ENCODE measurements around the gene BLTP3A.

BLTP3A gene

GRCh38 chr6:34768148-34768547 is 23.7 kb upstream of the BLTP3A start:
- Histone ChIP-seq H3F3A (ENCODE audit: insufficient read depth, low read length) (no peaks in the 10 kb centered on the region), H3K4me1 (ENCODE audit: low read length) (no peaks in the 10 kb centered on the region), H3K4me2 (ENCODE audit: low read depth, low read length) (no peak overlapping the region), H2AFZ (ENCODE audit: low read length) (no peak overlapping the region), H3K9ac (ENCODE audit: low read length) (no peak overlapping the region), H3K27me3 (replicated peaks; ENCODE audit: insufficient read depth, low read length) (no peaks in the 10 kb centered on the region), H3K27ac (ENCODE audit: low read length) (no peak overlapping the region), H3K9me2 (replicated peaks; ENCODE audit: insufficient read depth, low read length) (no peaks in the 10 kb centered on the region), H3K36me3 (replicated peaks; ENCODE audit: insufficient read depth, low read length) (peaks cover 7% of the 10 kb centered on the region; the same call in 1 of the 2 replicates), H3K4me3 (ENCODE audit: low read length) (no peak overlapping the region), H3K9me3 (replicated peaks; ENCODE audit: insufficient read depth, low read length) (no peaks in the 10 kb centered on the region), H4K20me1 (ENCODE audit: insufficient read depth, low read length) (no peaks in the 10 kb centered on the region), H3K79me2 (ENCODE audit: low read length) (peaks cover 27% of the 10 kb centered on the region)
- TF ChIP-seq CTCF (IDR thresholded peaks at IDR 0.05; ENCODE audit: low read length): no peak
- no peak for TF ChIP-seq EZH2 (optimal IDR thresholded peaks at IDR 0.05; ENCODE audit: low read depth, low read length)
- no peak for TF ChIP-seq EZH2phosphoT487 (IDR thresholded peaks at IDR 0.05; ENCODE audit: low read length)
- DNase-seq: no peak

GRCh38 chr6:34771727-34772126 is 20.2 kb upstream of the BLTP3A start:
- no peaks in the 10 kb centered on the region for H3K27me3 ChIP-seq (replicated peaks; ENCODE audit: insufficient read depth, low read length)
- no peaks in the 10 kb centered on the region for H3F3A ChIP-seq (ENCODE audit: insufficient read depth, low read length)
- H4K20me1 ChIP-seq (ENCODE audit: insufficient read depth, low read length): no peaks in the 10 kb centered on the region
- H3K27ac ChIP-seq (ENCODE audit: low read length): no peak overlapping the region
- H2AFZ ChIP-seq (ENCODE audit: low read length): no peak overlapping the region
- no peaks in the 10 kb centered on the region for H3K9me2 ChIP-seq (replicated peaks; ENCODE audit: insufficient read depth, low read length)
- H3K9me3 ChIP-seq (replicated peaks; ENCODE audit: insufficient read depth, low read length): no peaks in the 10 kb centered on the region
- no peak overlapping the region for H3K4me2 ChIP-seq (ENCODE audit: low read depth, low read length)
- no peak for DNase-seq
- no peak overlapping the region for H3K9ac ChIP-seq (ENCODE audit: low read length)
- H3K4me1 ChIP-seq (ENCODE audit: low read length): no peaks in the 10 kb centered on the region
- H3K36me3 ChIP-seq (replicated peaks; ENCODE audit: insufficient read depth, low read length): peaks cover 7% of the 10 kb centered on the region; the same call in 1 of the 2 replicates
- no peak overlapping the region for H3K4me3 ChIP-seq (ENCODE audit: low read length)
- H3K79me2 ChIP-seq (ENCODE audit: low read length): peaks cover 18% of the 10 kb centered on the region; the same call in 1 of the 2 replicates
- no peak for TF ChIP-seq EZH2 (optimal IDR thresholded peaks at IDR 0.05; ENCODE audit: low read depth, low read length)
- TF ChIP-seq CTCF (IDR thresholded peaks at IDR 0.05; ENCODE audit: low read length): no peak
- no peak for TF ChIP-seq EZH2phosphoT487 (IDR thresholded peaks at IDR 0.05; ENCODE audit: low read length)

DNA sequence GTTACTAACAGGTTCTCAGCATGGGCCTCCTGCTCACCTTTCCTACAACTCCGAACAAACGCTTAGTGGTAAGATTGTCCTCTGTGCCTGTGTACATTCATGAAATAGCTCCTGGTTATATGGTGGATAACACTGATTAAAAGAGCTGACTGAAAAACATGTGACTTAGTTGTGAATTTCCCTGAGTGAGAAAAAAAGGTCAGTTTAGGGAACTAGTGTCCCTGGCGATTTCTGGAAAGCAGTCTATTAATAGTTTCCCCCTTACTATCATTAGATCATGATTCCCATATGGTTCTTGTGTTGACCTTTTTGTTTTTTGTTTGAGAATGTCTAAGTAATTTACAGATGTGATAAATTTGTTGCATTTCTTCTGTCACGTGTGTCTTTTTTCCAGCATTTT is 18.9 kb upstream of the BLTP3A start:
- Histone ChIP-seq H2AFZ (ENCODE audit: low read length) (no peak overlapping the region), H3K4me1 (ENCODE audit: low read length) (no peaks in the 10 kb centered on the region), H3K4me3 (ENCODE audit: low read length) (no peak overlapping the region), H3K36me3 (replicated peaks; ENCODE audit: insufficient read depth, low read length) (peaks cover 7% of the 10 kb centered on the region; the same call in 1 of the 2 replicates), H4K20me1 (ENCODE audit: insufficient read depth, low read length) (no peaks in the 10 kb centered on the region), H3K27me3 (replicated peaks; ENCODE audit: insufficient read depth, low read length) (no peaks in the 10 kb centered on the region), H3K79me2 (ENCODE audit: low read length) (peaks cover 14% of the 10 kb centered on the region; the same call in 1 of the 2 replicates), H3F3A (ENCODE audit: insufficient read depth, low read length) (no peaks in the 10 kb centered on the region), H3K27ac (ENCODE audit: low read length) (no peak overlapping the region), H3K9ac (ENCODE audit: low read length) (no peak overlapping the region), H3K9me3 (replicated peaks; ENCODE audit: insufficient read depth, low read length) (no peaks in the 10 kb centered on the region), H3K4me2 (ENCODE audit: low read depth, low read length) (no peak overlapping the region), H3K9me2 (replicated peaks; ENCODE audit: insufficient read depth, low read length) (no peaks in the 10 kb centered on the region)
- no peak for DNase-seq
- no peak for TF ChIP-seq EZH2phosphoT487 (IDR thresholded peaks at IDR 0.05; ENCODE audit: low read length)
- TF ChIP-seq EZH2 (optimal IDR thresholded peaks at IDR 0.05; ENCODE audit: low read depth, low read length): no peak
- no peak for TF ChIP-seq CTCF (IDR thresholded peaks at IDR 0.05; ENCODE audit: low read length)

Measured in MM.1S (cell line).